DND-41 (cell line): ENCODE data around the gene SOX8.

Experiments used
- ATAC-seq: fragments of 200-7000 bp; cut with Tn5 transposase; 3 replicates; pipeline ENCODE4 v1.9.1; 2021; ENCODE audit warnings: low read depth; ENCODE audit not compliant: insufficient read depth
- DNase-seq: peaks from one replicate; pipeline ENCODE4 v3.0.0-alpha.2; 2020
- H2AFZ ChIP-seq: 2 replicates; pipeline ENCODE4 v1.6.0; 2012; ENCODE audit warnings: low read depth, low read length
- H3K27ac ChIP-seq: 2 replicates; pipeline ENCODE4 v1.5.1; 2012; ENCODE audit warnings: low read length, inconsistent platforms
- H3K27me3 ChIP-seq: fragments of 200-600 bp; sonication (generic); 2 replicates; pipeline ENCODE4 v1.6.0; 2012; ENCODE audit warnings: low read length, mild to moderate bottlenecking, inconsistent platforms; ENCODE audit not compliant: insufficient read depth, poor library complexity
- H3K36me3 ChIP-seq: 2 replicates; pipeline ENCODE4 v1.5.1; 2012; ENCODE audit warnings: low read length, inconsistent platforms; ENCODE audit not compliant: insufficient read depth
- H3K4me1 ChIP-seq: 2 replicates; pipeline ENCODE4 v1.5.1; 2012; ENCODE audit warnings: mild to moderate bottlenecking, low read length; ENCODE audit not compliant: insufficient read depth
- H3K4me2 ChIP-seq: 2 replicates; pipeline ENCODE4 v1.6.0; 2012; ENCODE audit warnings: mild to moderate bottlenecking, moderate library complexity, low read length, inconsistent platforms; ENCODE audit not compliant: insufficient read depth
- H3K4me3 ChIP-seq, 2 experiments: fragments of 200-600 bp in 1 of 2; shearing (Covaris generic) in 1 of 2; 2 replicates each; pipeline ENCODE4 v1.5.1; 2012 to 2016; ENCODE audit warnings: inconsistent platforms in 2 of 2, low read length in 2 of 2, mild to moderate bottlenecking in 2 of 2, low read depth in 1 of 2, moderate library complexity in 1 of 2
- H3K79me2 ChIP-seq: 2 replicates; pipeline ENCODE4 v1.6.0; 2012; ENCODE audit warnings: low read length, inconsistent platforms; ENCODE audit not compliant: insufficient read depth
- H3K9ac ChIP-seq: 2 replicates; pipeline ENCODE4 v1.6.0; 2012; ENCODE audit warnings: low read depth, mild to moderate bottlenecking, inconsistent platforms, low read length, moderate library complexity
- H3K9me3 ChIP-seq: 2 replicates; pipeline ENCODE4 v1.5.1; 2012; ENCODE audit warnings: low read length, moderate library complexity, mild to moderate bottlenecking, inconsistent platforms; ENCODE audit not compliant: insufficient read depth, severe bottlenecking
- H4K20me1 ChIP-seq: 2 replicates; pipeline ENCODE4 v1.6.0; 2012; ENCODE audit warnings: low read length; ENCODE audit not compliant: insufficient read depth
- CTCF ChIP-seq: IDR thresholded peaks from 2 replicates; pipeline ENCODE4 v1.5.1; 2012; ENCODE audit warnings: borderline replicate concordance, low read length, moderate library complexity, mild to moderate bottlenecking; ENCODE audit not compliant: poor library complexity, severe bottlenecking; ENCODE audit errors: extremely low read depth
- EZH2 ChIP-seq: IDR thresholded peaks from 3 replicates; pipeline ENCODE4 v1.6.1; 2012; ENCODE audit warnings: borderline replicate concordance, low read depth, mild to moderate bottlenecking, moderate library complexity, low read length, inconsistent platforms; ENCODE audit not compliant: severe bottlenecking

The SOX8 gene

DNA sequence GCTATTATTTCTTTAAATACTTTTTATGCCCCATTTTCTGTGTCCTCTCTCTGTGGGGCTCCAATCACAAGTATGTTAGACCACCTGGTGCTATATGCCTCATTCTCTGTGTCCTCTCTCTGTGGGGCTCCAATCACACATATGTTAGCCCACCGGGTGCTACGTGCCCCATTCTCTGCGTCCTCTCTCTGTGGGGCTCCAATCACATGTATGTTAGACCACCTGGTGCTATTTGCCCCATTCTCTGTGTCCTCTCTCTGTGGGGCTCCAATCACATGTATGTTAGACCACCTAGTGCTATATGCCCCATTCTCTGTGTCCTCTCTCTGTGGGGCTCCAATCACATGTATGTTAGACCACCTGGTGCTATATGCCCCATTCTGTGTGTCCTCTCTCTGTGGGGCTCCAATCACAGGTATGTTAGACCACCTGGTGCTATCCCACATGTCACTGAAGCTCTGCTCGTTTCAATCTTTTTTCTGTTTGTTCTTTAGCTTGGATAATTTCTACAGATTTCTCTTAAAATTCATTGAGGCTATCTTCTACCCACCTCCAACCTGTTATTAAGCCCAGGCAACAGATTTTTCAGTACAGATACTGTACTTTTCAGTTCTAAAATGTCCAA is 39.0 kb upstream of the SOX8 start:
- ATAC-seq (no peak), DNase-seq (no peak)
- H3K36me3 ChIP-seq: peaks cover 51% of the 10 kb centered on the region
- no peaks in the 10 kb centered on the region for H4K20me1 ChIP-seq
- H2AFZ ChIP-seq: no peak overlapping the region
- H3K79me2 ChIP-seq: no peaks in the 10 kb centered on the region
- H3K9me3 ChIP-seq: peaks cover 21% of the 10 kb centered on the region
- TF ChIP-seq EZH2 (no peak), CTCF (no peak)
- no peaks in the 10 kb centered on the region for H3K27me3 ChIP-seq
- H3K9ac ChIP-seq: no peak overlapping the region
- no peak overlapping the region for H3K4me2 ChIP-seq
- H3K4me3 ChIP-seq: no peak overlapping the region
- H3K4me1 ChIP-seq: no peaks in the 10 kb centered on the region
- no peak overlapping the region for H3K27ac ChIP-seq

- Histone ChIP-seq H2AFZ (no peak overlapping the region), H3K4me2 (no peak overlapping the region), H3K9me3 (peaks cover 21% of the 10 kb centered on the region), H4K20me1 (0 out of 2 replicates have a peak, but pooled peaks cover 3% of the 10 kb centered on the region), H3K9ac (no peak overlapping the region), H3K27ac (no peak overlapping the region), H3K4me3 (no peak overlapping the region), H3K4me1 (no peaks in the 10 kb centered on the region), H3K79me2 (no peaks in the 10 kb centered on the region), H3K27me3 (no peaks in the 10 kb centered on the region), H3K36me3 (peaks cover 50% of the 10 kb centered on the region)
- ATAC-seq (no peak), DNase-seq (no peak)
- no peak for TF ChIP-seq EZH2
Observed at GRCh38 chr16:943971-944370, 37.6 kb upstream of the SOX8 start.

DNA sequence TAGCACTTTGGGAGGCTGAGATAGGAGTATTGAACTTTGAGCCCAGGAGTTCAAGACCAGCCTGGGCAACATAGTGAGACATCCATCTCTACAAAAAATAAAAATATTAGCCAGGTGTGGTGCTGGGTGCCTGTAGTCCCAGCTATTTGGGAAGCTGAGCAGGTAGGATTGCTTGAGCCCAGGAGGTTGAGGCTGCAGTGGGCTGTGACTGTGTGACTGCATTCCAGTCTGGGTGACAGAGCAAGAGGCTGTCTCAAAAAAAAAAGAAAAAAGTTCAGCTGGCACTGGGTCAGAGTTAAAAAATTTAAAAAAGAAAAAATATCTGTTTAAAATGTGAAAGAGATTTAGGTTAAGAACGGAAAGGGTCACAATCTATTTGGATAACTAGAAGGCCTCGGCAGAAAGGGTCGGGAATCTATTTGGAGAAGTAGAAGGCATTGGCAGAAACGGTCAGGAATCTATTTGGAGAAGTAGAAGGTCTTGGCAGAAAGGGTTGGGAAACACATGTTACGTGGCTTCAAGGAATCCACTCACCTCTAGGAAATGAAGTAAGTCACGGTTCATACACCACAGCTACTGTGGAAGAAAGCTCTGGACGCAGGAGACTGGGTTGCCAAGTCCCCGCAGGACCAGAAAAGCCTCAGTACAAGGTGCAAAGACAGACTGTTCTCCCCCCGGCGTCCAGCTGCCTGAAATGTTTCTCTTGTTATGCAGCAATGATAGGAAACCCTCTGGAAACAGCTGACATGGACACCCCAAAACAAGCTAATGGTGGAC is 36.1 kb upstream of the SOX8 start:
- no peaks in the 10 kb centered on the region for H3K27me3 ChIP-seq
- no peak overlapping the region for H3K4me2 ChIP-seq
- H3K36me3 ChIP-seq: peaks cover 43% of the 10 kb centered on the region
- H4K20me1 ChIP-seq: 0 out of 2 replicates have a peak, but pooled peaks cover 3% of the 10 kb centered on the region
- DNase-seq (no peak), ATAC-seq (no peak)
- H3K27ac ChIP-seq: no peak overlapping the region
- H3K9me3 ChIP-seq: peaks cover 21% of the 10 kb centered on the region
- H3K4me3 ChIP-seq: no peak overlapping the region
- H2AFZ ChIP-seq: no peak overlapping the region
- TF ChIP-seq EZH2: no peak
- TF ChIP-seq CTCF: no peak
- no peaks in the 10 kb centered on the region for H3K79me2 ChIP-seq
- no peak overlapping the region for H3K9ac ChIP-seq
- H3K4me1 ChIP-seq: no peaks in the 10 kb centered on the region

GRCh38 chr16:946048-946395 is 35.5 kb upstream of the SOX8 start:
- no peak for ATAC-seq
- H3K9ac ChIP-seq: no peak overlapping the region
- H3K27ac ChIP-seq: no peak overlapping the region

More at GRCh38 chr16:946048-946395, 35.5 kb upstream of the SOX8 start:
- no peak for TF ChIP-seq CTCF
- TF ChIP-seq EZH2: no peak
- Histone ChIP-seq H3K4me3 (no peak overlapping the region), H3K79me2 (no peaks in the 10 kb centered on the region), H3K27me3 (no peaks in the 10 kb centered on the region), H3K4me1 (no peaks in the 10 kb centered on the region), H4K20me1 (0 out of 2 replicates have a peak, but pooled peaks cover 3% of the 10 kb centered on the region), H3K36me3 (peaks cover 44% of the 10 kb centered on the region), H2AFZ (no peak overlapping the region), H3K4me2 (no peak overlapping the region), H3K9me3 (peaks cover 21% of the 10 kb centered on the region)
- no peak for DNase-seq
